ENCODE measurements around the gene AMN.

The AMN gene

GRCh38 chr14:102930138-102930752 is 7.8 kb downstream of the AMN start:
- DNase-seq, result peak; percentile 45

- no peak for DNase-seq
Observed at GRCh38 chr14:102930753-102931579, 8.5 kb downstream of the AMN start.

GRCh38 chr14:102931580-102932285 is 9.3 kb downstream of the AMN start:
- DNase-seq, result no peak

- DNase-seq, result no peak
Observed at GRCh38 chr14:102932484-102933248, 10.2 kb downstream of the AMN start.

- no peak for DNase-seq
Observed at GRCh38 chr14:102933618-102934231, 11.3 kb downstream of the AMN start.

GRCh38 chr14:102935756-102936155 is 13.3 kb downstream of the AMN start:
- no peak for DNase-seq

- no peak for DNase-seq
Observed at GRCh38 chr14:102937331-102938175, 15.1 kb downstream of the AMN start.

GRCh38 chr14:102938191-102938590 is 15.7 kb downstream of the AMN start:
- DNase-seq, result no peak

- no peak for DNase-seq
Observed at GRCh38 chr14:102939329-102939728, 16.9 kb downstream of the AMN start.

GRCh38 chr14:102939820-102940561 is 17.5 kb downstream of the AMN start:
- no peak for DNase-seq

GRCh38 chr14:102940729-102941362 is 18.4 kb downstream of the AMN start:
- DNase-seq, result no peak

- no peak for DNase-seq
Observed at GRCh38 chr14:102941419-102942011, 19.1 kb downstream of the AMN start.

- DNase-seq, result no peak
Observed at GRCh38 chr14:102942069-102942468, 19.6 kb downstream of the AMN start.

GRCh38 chr14:102943454-102943853 is 21.0 kb downstream of the AMN start:
- no peak for DNase-seq

- DNase-seq, result no peak
Observed at GRCh38 chr14:102943979-102944378, 21.5 kb downstream of the AMN start.

- DNase-seq, result no peak
Observed at GRCh38 chr14:102944448-102945330, 22.2 kb downstream of the AMN start.

- DNase-seq, result no peak
Observed at GRCh38 chr14:102945346-102946130, 23.1 kb downstream of the AMN start.
